OCI-LY7 (cell line): Measurements from ENCODE around the gene PARL.

ENCODE experiments used
- EZH2phosphoT487 ChIP-seq: fragments of 200-600 bp; sonication (generic); IDR thresholded peaks from 2 replicates; pipeline ENCODE4 v1.6.1; 2018; ENCODE audit warnings: low read depth, borderline replicate concordance, mild to moderate bottlenecking, mixed run types, antibody characterized with exemption, low read length, moderate library complexity, mixed read lengths
- TF ChIP-seq, protein P1 (sequence below): fragments of 200-600 bp; sonication (generic); conservative IDR thresholded peaks from 2 replicates; pipeline ENCODE4 v1.5.1; 2014; ENCODE audit warnings: mild to moderate bottlenecking, antibody characterized with exemption, low read length, moderate library complexity, mixed read lengths

GRCh38 chr3:183811638-183812037, 73.0 kb downstream of the PARL start:
- TF ChIP-seq, protein P1, sequence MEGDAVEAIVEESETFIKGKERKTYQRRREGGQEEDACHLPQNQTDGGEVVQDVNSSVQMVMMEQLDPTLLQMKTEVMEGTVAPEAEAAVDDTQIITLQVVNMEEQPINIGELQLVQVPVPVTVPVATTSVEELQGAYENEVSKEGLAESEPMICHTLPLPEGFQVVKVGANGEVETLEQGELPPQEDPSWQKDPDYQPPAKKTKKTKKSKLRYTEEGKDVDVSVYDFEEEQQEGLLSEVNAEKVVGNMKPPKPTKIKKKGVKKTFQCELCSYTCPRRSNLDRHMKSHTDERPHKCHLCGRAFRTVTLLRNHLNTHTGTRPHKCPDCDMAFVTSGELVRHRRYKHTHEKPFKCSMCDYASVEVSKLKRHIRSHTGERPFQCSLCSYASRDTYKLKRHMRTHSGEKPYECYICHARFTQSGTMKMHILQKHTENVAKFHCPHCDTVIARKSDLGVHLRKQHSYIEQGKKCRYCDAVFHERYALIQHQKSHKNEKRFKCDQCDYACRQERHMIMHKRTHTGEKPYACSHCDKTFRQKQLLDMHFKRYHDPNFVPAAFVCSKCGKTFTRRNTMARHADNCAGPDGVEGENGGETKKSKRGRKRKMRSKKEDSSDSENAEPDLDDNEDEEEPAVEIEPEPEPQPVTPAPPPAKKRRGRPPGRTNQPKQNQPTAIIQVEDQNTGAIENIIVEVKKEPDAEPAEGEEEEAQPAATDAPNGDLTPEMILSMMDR, result no peak
- no peak for TF ChIP-seq EZH2phosphoT487
